Smooth muscle cell (in vitro differentiated cells): ENCODE measurements around the gene TBCEL. TPM values are rescaled to one million over a fixed set of nuclear protein-coding genes. Genes with fewer than 3 reads are reported as not detected.

ENCODE experiments used
- DNase-seq: peaks from one replicate; lab custom pipeline; 2025; ENCODE audit not compliant: unreplicated experiment; lab: John Stamatoyannopoulos, UW
- H2AFZ ChIP-seq: fragments of 200-600 bp; sonication (generic); 2 replicates; pipeline ENCODE4 v1.6.0; 2016; ENCODE audit warnings: antibody characterized with exemption, low read depth, mild to moderate bottlenecking
- H3F3A ChIP-seq: fragments of 200-600 bp; sonication (generic); 2 replicates; pipeline ENCODE4 v1.6.0; 2017; ENCODE audit warnings: antibody characterized with exemption, low read depth
- H3K27ac ChIP-seq: fragments of 200-600 bp; sonication (generic); 2 replicates; pipeline ENCODE4 v1.5.1; 2016; ENCODE audit warnings: low read depth, mild to moderate bottlenecking
- H3K27me3 ChIP-seq: fragments of 200-600 bp; sonication (generic); 2 replicates; pipeline ENCODE4 v1.6.1; 2016; ENCODE audit warnings: low read depth, mild to moderate bottlenecking
- H3K36me3 ChIP-seq: fragments of 200-600 bp; sonication (generic); 2 replicates; pipeline ENCODE4 v1.5.1; 2016; ENCODE audit warnings: low read depth
- H3K4me1 ChIP-seq: fragments of 200-600 bp; sonication (generic); 2 replicates; pipeline ENCODE4 v1.5.1; 2016; ENCODE audit warnings: low read depth
- H3K4me2 ChIP-seq: fragments of 200-600 bp; sonication (generic); 2 replicates; pipeline ENCODE4 v1.6.0; 2016; ENCODE audit warnings: mild to moderate bottlenecking
- H3K4me3 ChIP-seq: fragments of 200-600 bp; sonication (generic); 2 replicates; pipeline ENCODE4 v1.5.1; 2016; ENCODE audit warnings: mild to moderate bottlenecking
- H3K79me2 ChIP-seq: fragments of 200-600 bp; sonication (generic); 2 replicates; pipeline ENCODE4 v1.6.0; 2016; ENCODE audit warnings: low read depth, mild to moderate bottlenecking
- H3K9ac ChIP-seq: fragments of 200-600 bp; sonication (generic); 2 replicates; pipeline ENCODE4 v1.6.0; 2016; ENCODE audit warnings: low read depth
- H3K9me3 ChIP-seq: fragments of 200-600 bp; sonication (generic); replicated peaks from 2 replicates; pipeline ENCODE4 v1.5.1; 2016; ENCODE audit warnings: low read depth
- H4K20me1 ChIP-seq: fragments of 200-600 bp; sonication (generic); 2 replicates; pipeline ENCODE4 v1.6.0; 2016; ENCODE audit warnings: low read depth
- WGBS: methylation state at CpG from one replicate; pipeline ENCODE4 v1.1.7; 2016; ENCODE audit warnings: low lambda C conversion rate; 5-methylcytosine and 5-hydroxymethylcytosine counted together
- polyA plus RNA-seq: library from polyadenylated mRNA; unstranded; fragments of >200 nt; fragmentation: Nextera tagmentation; extraction: Ambion mirVana; gene quantifications from 2 replicates; pipeline ENCODE4 v1.2.1, GENCODE V29; 2016
- total RNA-seq: library from RNA; depleted of rRNA; stranded (reverse); fragments of >200 nt; gene quantifications from 2 replicates; pipeline ENCODE4 v1.2.3, GENCODE V29; 2014
- TF ChIP-seq, protein P1 (sequence below): fragments of 200-600 bp; sonication (generic); IDR thresholded peaks from 2 replicates; pipeline ENCODE4 v1.5.1; 2017; ENCODE audit warnings: borderline replicate concordance, mild to moderate bottlenecking, antibody characterized with exemption; ENCODE audit not compliant: insufficient read depth, poor library complexity, severe bottlenecking

TBCEL gene
- total and polyA plus RNA-seq, 2 experiments from 2014 or later, result 9.6 to 16.0 TPM

DNA sequence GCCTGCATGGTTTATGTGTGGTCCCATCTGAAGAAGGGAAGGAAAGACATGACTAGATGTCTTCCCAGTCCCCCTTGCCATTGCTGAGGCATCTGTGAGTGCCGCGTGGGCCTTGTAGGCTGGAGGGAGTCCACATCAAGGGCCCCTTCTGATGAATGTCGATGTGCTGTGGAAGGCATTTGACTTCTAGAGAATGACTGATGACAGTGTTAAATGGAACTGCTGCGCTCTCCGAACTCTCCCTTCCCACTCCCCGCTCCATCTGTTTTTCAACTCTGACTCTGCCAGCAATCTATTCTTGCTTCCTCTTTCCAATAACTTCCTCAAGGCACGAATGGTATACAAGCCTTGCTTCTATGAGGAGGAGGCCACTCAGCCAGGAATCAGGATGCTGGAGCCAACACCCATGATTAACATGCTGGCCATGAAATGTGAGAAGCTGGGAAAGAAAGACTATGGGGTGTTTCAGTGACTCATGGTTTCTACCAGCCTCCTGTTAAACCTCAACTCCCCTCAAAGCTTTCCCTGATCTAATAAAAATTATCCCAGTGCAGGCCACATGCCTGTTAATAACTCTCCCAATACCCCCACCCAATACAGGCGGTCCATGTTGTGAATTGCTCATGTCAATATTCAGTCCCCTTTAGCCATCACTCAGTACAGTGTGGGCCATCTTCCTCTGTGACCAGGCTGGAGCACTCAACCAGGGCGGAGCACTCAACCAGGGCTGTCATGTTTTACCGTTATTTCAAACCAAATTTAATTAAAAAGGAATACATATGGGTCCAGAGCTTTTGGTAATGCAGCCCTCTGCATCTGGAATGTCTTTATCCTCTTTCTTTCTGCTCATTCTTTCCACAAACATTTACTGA lies 46.4 kb upstream of the TBCEL start:
- H2AFZ ChIP-seq, result no peak overlapping the region
- WGBS, result 83% methylated on average over 10 of the region's 10 CpGs

DNA sequence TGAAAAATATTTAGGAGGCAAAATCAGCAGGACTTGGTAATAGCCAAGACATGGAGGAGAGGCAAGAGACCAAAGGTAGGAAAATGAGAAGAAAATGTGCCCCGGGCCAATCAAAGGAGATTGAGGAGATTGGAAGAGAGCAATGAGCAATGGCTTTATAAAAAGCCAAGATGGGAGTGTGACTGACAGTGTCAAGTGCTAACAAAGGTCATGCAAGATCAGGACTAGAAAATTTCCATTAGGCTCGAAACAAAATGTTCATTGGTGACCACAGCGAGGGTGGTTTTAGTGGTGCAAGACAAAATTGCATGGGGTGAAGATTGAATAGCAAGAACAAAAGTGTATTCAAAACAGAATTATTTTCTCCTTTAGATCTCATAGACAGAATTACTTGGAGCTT lies 45.2 kb upstream of the TBCEL start:
- TF ChIP-seq, protein P1, sequence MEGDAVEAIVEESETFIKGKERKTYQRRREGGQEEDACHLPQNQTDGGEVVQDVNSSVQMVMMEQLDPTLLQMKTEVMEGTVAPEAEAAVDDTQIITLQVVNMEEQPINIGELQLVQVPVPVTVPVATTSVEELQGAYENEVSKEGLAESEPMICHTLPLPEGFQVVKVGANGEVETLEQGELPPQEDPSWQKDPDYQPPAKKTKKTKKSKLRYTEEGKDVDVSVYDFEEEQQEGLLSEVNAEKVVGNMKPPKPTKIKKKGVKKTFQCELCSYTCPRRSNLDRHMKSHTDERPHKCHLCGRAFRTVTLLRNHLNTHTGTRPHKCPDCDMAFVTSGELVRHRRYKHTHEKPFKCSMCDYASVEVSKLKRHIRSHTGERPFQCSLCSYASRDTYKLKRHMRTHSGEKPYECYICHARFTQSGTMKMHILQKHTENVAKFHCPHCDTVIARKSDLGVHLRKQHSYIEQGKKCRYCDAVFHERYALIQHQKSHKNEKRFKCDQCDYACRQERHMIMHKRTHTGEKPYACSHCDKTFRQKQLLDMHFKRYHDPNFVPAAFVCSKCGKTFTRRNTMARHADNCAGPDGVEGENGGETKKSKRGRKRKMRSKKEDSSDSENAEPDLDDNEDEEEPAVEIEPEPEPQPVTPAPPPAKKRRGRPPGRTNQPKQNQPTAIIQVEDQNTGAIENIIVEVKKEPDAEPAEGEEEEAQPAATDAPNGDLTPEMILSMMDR, result no peak
- no peaks in the 10 kb centered on the region for H3K79me2 ChIP-seq
- no peaks in the 10 kb centered on the region for H3K9me3 ChIP-seq
- no peaks in the 10 kb centered on the region for H3K4me1 ChIP-seq
- DNase-seq, result no peak
- H2AFZ ChIP-seq, result no peak overlapping the region
- H3K27me3 ChIP-seq, result peaks cover 13% of the 10 kb centered on the region
- no peak overlapping the region for H3K4me3 ChIP-seq
- H4K20me1 ChIP-seq, result no peaks in the 10 kb centered on the region
- no peaks in the 10 kb centered on the region for H3K36me3 ChIP-seq
- no peak overlapping the region for H3K4me2 ChIP-seq
- no peak overlapping the region for H3K9ac ChIP-seq
- H3K27ac ChIP-seq, result no peak overlapping the region
- WGBS, result 77% methylated on average over 3 of the region's 3 CpGs
- H3F3A ChIP-seq, result no peaks in the 10 kb centered on the region

More for the DNA sequence above, 46.4 kb upstream of the TBCEL start:
- Histone ChIP-seq H3K4me3 (no peak overlapping the region), H3K4me2 (no peak overlapping the region), H3K27ac (no peak overlapping the region), H3K36me3 (no peaks in the 10 kb centered on the region), H3K4me1 (no peaks in the 10 kb centered on the region), H3K9ac (no peak overlapping the region), H3K27me3 (peaks cover 13% of the 10 kb centered on the region), H3K9me3 (no peaks in the 10 kb centered on the region), H4K20me1 (no peaks in the 10 kb centered on the region), H3K79me2 (no peaks in the 10 kb centered on the region), H3F3A (no peaks in the 10 kb centered on the region)
- TF ChIP-seq, protein P1, result no peak
- no peak for DNase-seq

DNA sequence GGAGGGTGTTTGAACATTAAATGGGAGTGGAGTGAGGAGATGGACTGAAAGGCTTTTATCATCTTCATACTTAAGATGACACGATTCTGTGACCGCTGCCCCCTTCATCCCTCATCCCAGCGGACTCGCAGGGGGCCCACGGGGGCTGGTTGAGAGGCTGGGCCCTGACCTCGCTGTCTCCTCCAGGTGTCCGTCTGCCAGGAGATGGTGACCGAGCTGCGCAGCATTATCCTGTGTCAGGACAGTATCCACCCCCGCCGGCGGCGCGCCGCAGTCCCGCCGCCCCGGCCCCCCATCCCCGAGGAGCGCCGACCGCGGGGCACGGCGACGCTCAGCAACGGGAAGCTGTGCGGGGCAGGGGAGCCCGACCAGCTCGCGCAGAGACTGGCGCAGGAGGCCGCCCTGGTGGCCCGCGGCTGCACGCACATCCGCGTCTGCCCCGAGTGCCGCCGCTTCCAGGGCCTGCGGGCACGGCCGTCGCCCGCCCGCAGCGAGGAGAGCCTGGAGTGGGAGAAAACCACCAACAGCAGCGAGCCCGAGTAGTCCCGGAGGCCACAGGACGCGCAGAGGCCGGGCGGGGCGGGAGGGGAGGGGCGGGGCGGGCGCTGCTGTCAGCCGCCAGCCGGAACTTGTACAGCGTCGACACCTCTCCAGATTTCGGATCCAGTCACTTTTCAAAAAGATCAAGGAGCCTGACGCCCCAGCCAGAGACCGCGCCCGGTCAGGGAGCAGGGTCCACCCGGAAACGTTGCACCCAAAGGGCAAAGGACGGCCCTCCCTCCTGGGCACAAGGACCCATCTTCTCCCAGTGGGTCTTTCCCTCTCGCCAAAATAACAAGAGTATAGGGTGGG lies 38.0 kb upstream of the TBCEL start:
- Histone ChIP-seq H3K79me2 (no peaks in the 10 kb centered on the region), H2AFZ (peak overlapping the region; percentile 91), H3K36me3 (no peaks in the 10 kb centered on the region), H3K4me1 (no peaks in the 10 kb centered on the region), H3K4me3 (peak overlapping the region; percentile 69), H3K9me3 (no peaks in the 10 kb centered on the region), H3F3A (no peaks in the 10 kb centered on the region), H3K4me2 (peak overlapping the region; percentile 94), H3K27me3 (peaks cover 14% of the 10 kb centered on the region), H4K20me1 (no peaks in the 10 kb centered on the region), H3K9ac (no peak overlapping the region), H3K27ac (no peak overlapping the region)
- DNase-seq, result peak; percentile 39
- TF ChIP-seq, protein P1, result peak; percentile 31
- WGBS, result 6% methylated on average over 48 of the region's 72 CpGs
